GM19240 (cell line): ENCODE measurements around the gene SOX30.

Source experiments
- DNase-seq: peaks from one replicate; pipeline ENCODE4 v3.0.0; 2011; ENCODE audit warnings: low spot score; ENCODE audit not compliant: insufficient read length

The SOX30 gene

GRCh38 chr5:157578079-157578780 is 74.0 kb downstream of the SOX30 start:
- DNase-seq = no peak

- DNase-seq = no peak
These were observed 75.6 kb downstream of the SOX30 start for GRCh38 chr5:157576678-157577077.
